CD14-positive monocyte (primary cell): ENCODE data around the gene TOR4A. TPM values are rescaled to one million over a fixed set of nuclear protein-coding genes. Genes with fewer than 3 reads are reported as not detected.

Experiments
- DNase-seq, 3 donors: peaks; one replicate each; pipeline ENCODE4 v3.0.0-alpha.2; 2011 to 2022
- H2AFZ ChIP-seq: 2 replicates; pipeline ENCODE4 v1.6.0; 2012; ENCODE audit warnings: mild to moderate bottlenecking, low read depth, low read length, inconsistent platforms; ENCODE audit not compliant: insufficient read depth, poor library complexity, severe bottlenecking
- H3K27ac ChIP-seq, 2 donors: 1 replicate in 1 of 2; 2 replicates in 1 of 2; pipeline ENCODE4 v1.5.1; 2012 to 2013; ENCODE audit warnings: low read length in 2 of 2, control low read depth in 1 of 2, inconsistent platforms in 1 of 2, low read depth in 1 of 2, mild to moderate bottlenecking in 1 of 2
- H3K27me3 ChIP-seq, 2 donors: one replicate each; pipeline versions ENCODE4 v1.6.0 to v1.6.1; 2011 to 2013; ENCODE audit warnings: low read length in 2 of 2; ENCODE audit not compliant: control insufficient read depth in 2 of 2, insufficient read depth in 2 of 2
- H3K36me3 ChIP-seq, 2 donors: replicated peaks in 1 of 2; 1 replicate in 1 of 2; 2 replicates in 1 of 2; pipeline versions ENCODE4 v1.5.1 to v1.6.1; 2012 to 2013; ENCODE audit warnings: low read length in 2 of 2, control low read depth in 1 of 2, inconsistent platforms in 1 of 2, mild to moderate bottlenecking in 1 of 2; ENCODE audit not compliant: insufficient read depth in 2 of 2, control insufficient read depth in 1 of 2
- H3K4me1 ChIP-seq, 2 donors: 1 replicate in 1 of 2; 2 replicates in 1 of 2; pipeline versions ENCODE4 v1.5.1 to v1.6.1; 2012 to 2013; ENCODE audit warnings: low read length in 2 of 2, control low read depth in 1 of 2, inconsistent platforms in 1 of 2, mild to moderate bottlenecking in 1 of 2, moderate library complexity in 1 of 2; ENCODE audit not compliant: insufficient read depth in 2 of 2, control insufficient read depth in 1 of 2
- H3K4me2 ChIP-seq: replicated peaks from 2 replicates; pipeline ENCODE3; 2012; ENCODE audit warnings: low read length, moderate library complexity, mild to moderate bottlenecking; ENCODE audit not compliant: poor library complexity, severe bottlenecking; ENCODE audit errors: extremely low read depth
- H3K4me3 ChIP-seq, 3 experiments: fragments of 200-600 bp in 1 of 3; sonication (generic) in 1 of 3; replicated peaks in 1 of 3; 1 replicate in 2 of 3; 2 replicates in 1 of 3; pipeline ENCODE4 v1.5.1; 2011 to 2013; ENCODE audit warnings: low read length in 3 of 3, mild to moderate bottlenecking in 3 of 3, control low read depth in 2 of 3, low read depth in 2 of 3, inconsistent platforms in 1 of 3, moderate library complexity in 1 of 3
- H3K79me2 ChIP-seq: 2 replicates; pipeline ENCODE4 v1.6.0; 2012; ENCODE audit warnings: mild to moderate bottlenecking, control low read depth, inconsistent platforms, low read length, moderate library complexity; ENCODE audit not compliant: insufficient read depth
- H3K9ac ChIP-seq: 2 replicates; pipeline ENCODE4 v1.6.0; 2017; ENCODE audit warnings: low read length, mild to moderate bottlenecking; ENCODE audit not compliant: insufficient read depth, poor library complexity, severe bottlenecking
- H3K9me3 ChIP-seq, 2 donors: replicated peaks in 1 of 2; 1 replicate in 1 of 2; 2 replicates in 1 of 2; pipeline versions ENCODE4 v1.5.1 to v1.6.1; 2012 to 2013; ENCODE audit warnings: low read length in 2 of 2, control low read depth in 1 of 2; ENCODE audit not compliant: control insufficient read depth in 1 of 2, insufficient read depth in 1 of 2
- H4K20me1 ChIP-seq: 2 replicates; pipeline ENCODE4 v1.6.0; 2012; ENCODE audit warnings: mild to moderate bottlenecking, low read length, control low read depth, moderate library complexity; ENCODE audit not compliant: insufficient read depth
- H3K27ac Mint-ChIP-seq, 7 donors: one replicate each; pipeline ENCODE4 v1.8.0; 2020; ENCODE audit warnings: mild to moderate bottlenecking in 7 of 7, mixed read lengths in 7 of 7, moderate library complexity in 6 of 7, inconsistent platforms in 2 of 7
- H3K27me3 Mint-ChIP-seq, 3 donors: one replicate each; pipeline ENCODE4 v1.8.0; 2021 to 2022; ENCODE audit warnings: low read depth in 3 of 3, mild to moderate bottlenecking in 3 of 3, mixed read lengths in 3 of 3, moderate library complexity in 3 of 3, inconsistent platforms in 1 of 3
- H3K36me3 Mint-ChIP-seq, 2 donors: one replicate each; pipeline ENCODE4 v1.8.0; 2020; ENCODE audit warnings: mixed read lengths in 2 of 2, inconsistent platforms in 1 of 2, mild to moderate bottlenecking in 1 of 2
- H3K4me1 Mint-ChIP-seq: one replicate; pipeline ENCODE4 v1.8.0; 2020; ENCODE audit warnings: mild to moderate bottlenecking, mixed read lengths
- H3K4me3 Mint-ChIP-seq, 2 donors: one replicate each; pipeline ENCODE4 v1.8.0; 2020; ENCODE audit warnings: mild to moderate bottlenecking in 2 of 2, mixed read lengths in 2 of 2, moderate library complexity in 1 of 2
- H3K9me3 Mint-ChIP-seq, 7 donors: one replicate each; pipeline ENCODE4 v1.8.0; 2020 to 2022; ENCODE audit warnings: mixed read lengths in 7 of 7, mild to moderate bottlenecking in 6 of 7, moderate library complexity in 6 of 7, inconsistent platforms in 2 of 7
- CTCF ChIP-seq: fragments of 200-600 bp; IDR thresholded peaks from one replicate; pipeline ENCODE4 v1.8.0; 2022; ENCODE audit warnings: antibody characterized with exemption, mild to moderate bottlenecking
- WGBS: methylation state at CpG from one replicate; pipeline ENCODE4 v1.1.5; 2013; ENCODE audit warnings: missing lambda C conversion rate; ENCODE audit not compliant: insufficient coverage; 5-methylcytosine and 5-hydroxymethylcytosine counted together
- intact Hi-C, 2 donors: fragments of 100-400 bp; cut with micrococcal nuclease; formaldehyde crosslinking; loops; one replicate each; pipeline versions ENCODE4 v1.15.0 to v1.15.1; 2023
- polyA plus RNA-seq, 3 donors: library from polyadenylated mRNA; depleted of rRNA in 1 of 3; unstranded in 2 of 3; stranded (reverse) in 1 of 3; fragments of 300-500 nt in 2 of 3; fragments of >200 nt in 1 of 3; fragmentation: Illumina TruSeq in 2 of 3; gene quantifications; 1 replicate in 2 of 3; 2 replicates in 1 of 3; pipeline ENCODE4 v1.2.3, GENCODE V29; 2012 to 2021

TOR4A gene
- polyA plus RNA-seq, 3 donors = 13.7 to 17.6 (median 15.4) TPM

GRCh38 chr9:137254624-137255447 is 22.7 kb upstream of the TOR4A start, which contains the start of gene NELFB:
Gene NELFB, plus strand, starts transcription at chr9:137255327.
- Mint-ChIP-seq H3K4me3 (peak within 1 kb of the TSS; percentile 88 to 95), H3K9me3 (no peaks in the 10 kb centered on the region), H3K27ac (peak within 1 kb of the TSS; percentile 46 to 91 (median 73)), H3K4me1 (peaks cover 18% of the 10 kb centered on the region), H3K36me3 (peaks cover 15 to 34% of the 10 kb centered on the region in 2 donors), H3K27me3 (peaks cover 0 to 6% (median 6%) of the 10 kb centered on the region in 3 donors)
- Histone ChIP-seq H3K79me2 (peaks cover 19% of the 10 kb centered on the region), H3K36me3 (peaks cover 12 to 21% of the 10 kb centered on the region in 2 donors), H3K4me2 (peak within 1 kb of the TSS; percentile 98), H3K4me1 (peaks cover 19 to 27% of the 10 kb centered on the region in 2 donors), H3K4me3 (peak within 1 kb of the TSS; percentile 65 to 94 (median 82)), H3K9me3 (no peaks in the 10 kb centered on the region), H4K20me1 (peaks cover 25% of the 10 kb centered on the region), H2AFZ (peak within 1 kb of the TSS; percentile 97), H3K9ac (peak within 1 kb of the TSS; percentile 76), H3K27ac (peak within 1 kb of the TSS in 1 of 2 donors; percentile 75), H3K27me3 (no peaks in the 10 kb centered on the region)
- TF ChIP-seq CTCF = no peak
- 3% methylated on average over 103 of the region's 105 CpGs for WGBS
- intact Hi-C loops = loop anchor here (1.0 to 2.0 kb wide), 2 partner anchors 14 kb away; partner anchors contain the start of gene TUBB4B (in 2 of the 2)
- peak; percentile 81 to 87 (median 87) for DNase-seq

- Histone ChIP-seq H3K4me2 (peak overlapping the region; percentile 98), H3K9ac (peak overlapping the region; percentile 76), H3K79me2 (peaks cover 19% of the 10 kb centered on the region), H3K36me3 (peaks cover 12 to 21% of the 10 kb centered on the region in 2 donors), H3K9me3 (no peaks in the 10 kb centered on the region), H2AFZ (peak overlapping the region; percentile 97), H3K27me3 (no peaks in the 10 kb centered on the region), H3K4me3 (peak overlapping the region; percentile 52 to 94 (median 80)), H3K4me1 (peaks cover 19 to 27% of the 10 kb centered on the region in 2 donors), H3K27ac (peak overlapping the region in 1 of 2 donors; percentile 75), H4K20me1 (peaks cover 25% of the 10 kb centered on the region)
- H3K27me3 Mint-ChIP-seq = peaks cover 0 to 6% (median 6%) of the 10 kb centered on the region in 3 donors
- H3K4me1 Mint-ChIP-seq = peaks cover 18% of the 10 kb centered on the region
- intact Hi-C loops = loop anchor here (1.0 to 2.0 kb wide), 2 partner anchors 14 to 15 kb away; partner anchors contain the start of gene TUBB4B (in 2 of the 2)
- DNase-seq = no peak
- H3K36me3 Mint-ChIP-seq = peaks cover 15 to 34% of the 10 kb centered on the region in 2 donors
- WGBS = 2% methylated on average over 45 of the region's 51 CpGs
- peak overlapping the region in 4 of 7 donors; percentile 46 to 91 (median 76) for H3K27ac Mint-ChIP-seq
- TF ChIP-seq CTCF = no peak
- H3K9me3 Mint-ChIP-seq = no peaks in the 10 kb centered on the region
- peak overlapping the region; percentile 87 to 91 for H3K4me3 Mint-ChIP-seq
Measured at GRCh38 chr9:137255448-137256114, 21.9 kb upstream of the TOR4A start.
